Measurements from ENCODE around the gene FANCE.

Gene FANCE

GRCh38 chr6:35465646-35466045 is 13.5 kb downstream of the FANCE start:
- no peak for DNase-seq (ENCODE audit: low read depth in 4 of 4, low spot score in 1 of 4)

GRCh38 chr6:35468181-35468979 is 16.2 kb downstream of the FANCE start, which contains the start of gene RPL10A:
Gene RPL10A, plus strand, starts transcription at chr6:35468401. Its CDS starts 34 bp downstream, at chr6:35468435.
- peak; percentile 92 to 94 (median 93) for DNase-seq (ENCODE audit: low read depth in 4 of 4, low spot score in 1 of 4)

- DNase-seq (ENCODE audit: low read depth in 4 of 4, low spot score in 1 of 4) = no peak
Measured at GRCh38 chr6:35468980-35469750, 17.0 kb downstream of the FANCE start.

- peak in 1 of 4 experiments; percentile 12 for DNase-seq (ENCODE audit: low read depth in 4 of 4, low spot score in 1 of 4)
Measured at GRCh38 chr6:35469751-35470662, 17.9 kb downstream of the FANCE start.

- DNase-seq (ENCODE audit: low read depth in 4 of 4, low spot score in 1 of 4) = no peak
Measured at GRCh38 chr6:35470663-35471120, 18.6 kb downstream of the FANCE start.

GRCh38 chr6:35471836-35472345 is 19.8 kb downstream of the FANCE start:
- DNase-seq (ENCODE audit: low read depth in 4 of 4, low spot score in 1 of 4) = no peak

- DNase-seq (ENCODE audit: low read depth in 4 of 4, low spot score in 1 of 4) = no peak
Measured at GRCh38 chr6:35473075-35473849, 21.1 kb downstream of the FANCE start.

GRCh38 chr6:35473850-35474130 is 21.7 kb downstream of the FANCE start:
- no peak for DNase-seq (ENCODE audit: low read depth in 4 of 4, low spot score in 1 of 4)

- DNase-seq (ENCODE audit: low read depth in 4 of 4, low spot score in 1 of 4) = no peak
Measured at GRCh38 chr6:35474131-35474941, 22.2 kb downstream of the FANCE start.

- no peak for DNase-seq (ENCODE audit: low read depth in 4 of 4, low spot score in 1 of 4)
Measured at GRCh38 chr6:35474942-35475570, 22.9 kb downstream of the FANCE start.

GRCh38 chr6:35475573-35475972 is 23.4 kb downstream of the FANCE start:
- no peak for DNase-seq (ENCODE audit: low read depth in 4 of 4, low spot score in 1 of 4)

GRCh38 chr6:35476004-35476403 is 23.9 kb downstream of the FANCE start:
- DNase-seq (ENCODE audit: low read depth in 4 of 4, low spot score in 1 of 4) = no peak

- no peak for DNase-seq (ENCODE audit: low read depth in 4 of 4, low spot score in 1 of 4)
Measured at GRCh38 chr6:35477028-35477427, 24.9 kb downstream of the FANCE start.

- DNase-seq (ENCODE audit: low read depth in 4 of 4, low spot score in 1 of 4) = no peak
Measured at GRCh38 chr6:35477551-35478179, 25.5 kb downstream of the FANCE start.

- DNase-seq (ENCODE audit: low read depth in 4 of 4, low spot score in 1 of 4) = no peak
Measured at GRCh38 chr6:35478259-35478658, 26.1 kb downstream of the FANCE start.

- DNase-seq (ENCODE audit: low read depth in 4 of 4, low spot score in 1 of 4) = no peak
Measured at GRCh38 chr6:35480176-35480575, 28.0 kb downstream of the FANCE start.

GRCh38 chr6:35481226-35481625 is 29.1 kb downstream of the FANCE start:
- DNase-seq (ENCODE audit: low read depth in 4 of 4, low spot score in 1 of 4) = no peak

GRCh38 chr6:35483062-35483461 is 30.9 kb downstream of the FANCE start:
- DNase-seq (ENCODE audit: low read depth in 4 of 4, low spot score in 1 of 4) = no peak

- DNase-seq (ENCODE audit: low read depth in 4 of 4, low spot score in 1 of 4) = no peak
Measured at GRCh38 chr6:35483490-35483889, 31.4 kb downstream of the FANCE start.
